Caco-2 (cell line): Measurements from ENCODE around the gene ADARB2. TPM values are rescaled to one million over a fixed set of nuclear protein-coding genes. Genes with fewer than 3 reads are reported as not detected.

Experiments
- BruUV-seq: library from RNA; stranded (reverse); fragments of 400-500 nt; replicated peaks from 2 replicates; lab custom pipeline; 2021; lab: Mats Ljungman, UMichigan
- CTCF ChIA-PET: fragments of 300-600 bp; sonication (Branson Sonifier 250); formaldehyde crosslinking; loops from one replicate; lab custom pipeline; 2022; ENCODE audit warnings: antibody characterized with exemption; lab: Charles Lee
- POLR2A ChIA-PET: fragments of 300-600 bp; sonication (Branson Sonifier 250); formaldehyde crosslinking; loops from one replicate; lab custom pipeline; 2022; ENCODE audit warnings: antibody characterized with exemption; lab: Charles Lee
- DNase-seq, 2 experiments: peaks; one replicate each; pipeline versions ENCODE4 v3.0.0 to v3.0.0-alpha.2; 2020 to 2022
- H3K27me3 ChIP-seq: replicated peaks from 2 replicates; pipeline ENCODE4 v1.6.0; 2011; ENCODE audit warnings: low read length; ENCODE audit not compliant: control insufficient read depth, insufficient read depth
- H3K36me3 ChIP-seq: 2 replicates; pipeline ENCODE4 v1.5.1; 2011; ENCODE audit warnings: low read length; ENCODE audit not compliant: control insufficient read depth, insufficient read depth
- H3K4me1 ChIP-seq: fragments of 250-450 bp; sonication (Bioruptor Pico); 2 replicates; pipeline ENCODE4 v1.5.1; 2020; ENCODE audit warnings: mild to moderate bottlenecking
- H3K4me3 ChIP-seq: 2 replicates; pipeline ENCODE4 v1.5.1; 2011; ENCODE audit warnings: low read depth, mild to moderate bottlenecking, control low read depth, low read length
- H3K9me3 ChIP-seq: fragments of 250-450 bp; sonication (Bioruptor Pico); 2 replicates; pipeline ENCODE4 v1.5.1; 2020; ENCODE audit warnings: mild to moderate bottlenecking, moderate library complexity
- H3K27ac Mint-ChIP-seq: one replicate; pipeline ENCODE4 v1.8.0; 2022; ENCODE audit warnings: mixed read lengths; ENCODE audit not compliant: unreplicated experiment
- H3K27me3 Mint-ChIP-seq: one replicate; pipeline ENCODE4 v1.8.0; 2022; ENCODE audit warnings: mixed read lengths; ENCODE audit not compliant: insufficient read depth, unreplicated experiment
- H3K36me3 Mint-ChIP-seq: one replicate; pipeline ENCODE4 v1.8.0; 2022; ENCODE audit warnings: mild to moderate bottlenecking, mixed read lengths; ENCODE audit not compliant: insufficient read depth, unreplicated experiment
- H3K4me1 Mint-ChIP-seq: one replicate; pipeline ENCODE4 v1.8.0; 2022; ENCODE audit warnings: low read depth, mixed read lengths; ENCODE audit not compliant: unreplicated experiment
- H3K4me3 Mint-ChIP-seq: one replicate; pipeline ENCODE4 v1.8.0; 2022; ENCODE audit warnings: mild to moderate bottlenecking, moderate library complexity, mixed read lengths; ENCODE audit not compliant: unreplicated experiment
- H3K9me3 Mint-ChIP-seq: one replicate; pipeline ENCODE4 v1.8.0; 2022; ENCODE audit warnings: mixed read lengths; ENCODE audit not compliant: unreplicated experiment
- intact Hi-C: fragments of 100-400 bp; cut with micrococcal nuclease; formaldehyde crosslinking; loops from one replicate; pipeline ENCODE4 v1.10.0; 2022; ENCODE audit not compliant: unreplicated experiment
- total RNA-seq: library from RNA; stranded (reverse); gene quantifications from 2 replicates; pipeline ENCODE4 v1.2.3, GENCODE V29; 2022
- TF ChIP-seq, protein P1 (sequence below), 2 experiments: fragments of 200-600 bp in 1 of 2; IDR thresholded peaks; 1 replicate in 1 of 2; 2 replicates in 1 of 2; pipeline versions ENCODE4 v1.5.1 to v1.8.0; 2011 to 2022; ENCODE audit warnings: antibody characterized with exemption in 1 of 2, control low read depth in 1 of 2, inconsistent platforms in 1 of 2, low read depth in 1 of 2, low read length in 1 of 2, mild to moderate bottlenecking in 1 of 2, moderate library complexity in 1 of 2; ENCODE audit not compliant: insufficient read depth in 1 of 2, severe bottlenecking in 1 of 2, unreplicated experiment in 1 of 2

ADARB2 gene
- total RNA-seq, 1 experiment from 2014 or later = 0.27 TPM

- H3K27me3 Mint-ChIP-seq = peaks cover 28% of the 10 kb centered on the region
- BruUV-seq = no TSS peak
- Histone ChIP-seq H3K36me3 (no peaks in the 10 kb centered on the region), H3K4me1 (no peaks in the 10 kb centered on the region), H3K9me3 (no peaks in the 10 kb centered on the region), H3K4me3 (no peak overlapping the region), H3K27me3 (no peaks in the 10 kb centered on the region)
- peak overlapping the region; percentile 37 for H3K4me3 Mint-ChIP-seq
- TF ChIP-seq, protein P1, sequence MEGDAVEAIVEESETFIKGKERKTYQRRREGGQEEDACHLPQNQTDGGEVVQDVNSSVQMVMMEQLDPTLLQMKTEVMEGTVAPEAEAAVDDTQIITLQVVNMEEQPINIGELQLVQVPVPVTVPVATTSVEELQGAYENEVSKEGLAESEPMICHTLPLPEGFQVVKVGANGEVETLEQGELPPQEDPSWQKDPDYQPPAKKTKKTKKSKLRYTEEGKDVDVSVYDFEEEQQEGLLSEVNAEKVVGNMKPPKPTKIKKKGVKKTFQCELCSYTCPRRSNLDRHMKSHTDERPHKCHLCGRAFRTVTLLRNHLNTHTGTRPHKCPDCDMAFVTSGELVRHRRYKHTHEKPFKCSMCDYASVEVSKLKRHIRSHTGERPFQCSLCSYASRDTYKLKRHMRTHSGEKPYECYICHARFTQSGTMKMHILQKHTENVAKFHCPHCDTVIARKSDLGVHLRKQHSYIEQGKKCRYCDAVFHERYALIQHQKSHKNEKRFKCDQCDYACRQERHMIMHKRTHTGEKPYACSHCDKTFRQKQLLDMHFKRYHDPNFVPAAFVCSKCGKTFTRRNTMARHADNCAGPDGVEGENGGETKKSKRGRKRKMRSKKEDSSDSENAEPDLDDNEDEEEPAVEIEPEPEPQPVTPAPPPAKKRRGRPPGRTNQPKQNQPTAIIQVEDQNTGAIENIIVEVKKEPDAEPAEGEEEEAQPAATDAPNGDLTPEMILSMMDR (IDR thresholded peaks at IDR 0.05; ENCODE audit: insufficient read depth in 1 of 2, low read depth in 1 of 2, low read length in 1 of 2, severe bottlenecking in 1 of 2, unreplicated experiment in 1 of 2) = peak; percentile 78 to 87
- CTCF ChIA-PET = interaction anchor here (1.0 to 1.1 kb wide), 2 partner anchors 16 to 364 kb away, joined by 3 read pairs; no protein-coding TSS in a partner anchor
- no peaks in the 10 kb centered on the region for H3K36me3 Mint-ChIP-seq
- no peaks in the 10 kb centered on the region for H3K9me3 Mint-ChIP-seq
- no peak overlapping the region for H3K27ac Mint-ChIP-seq
- H3K4me1 Mint-ChIP-seq = peaks cover 7% of the 10 kb centered on the region
- POLR2A ChIA-PET = no interaction called here
- intact Hi-C loops = no loop called here
- peak; percentile 63 to 71 for DNase-seq
Measured at GRCh38 chr10:1715821-1716220, 21.5 kb downstream of the ADARB2 start.

DNA sequence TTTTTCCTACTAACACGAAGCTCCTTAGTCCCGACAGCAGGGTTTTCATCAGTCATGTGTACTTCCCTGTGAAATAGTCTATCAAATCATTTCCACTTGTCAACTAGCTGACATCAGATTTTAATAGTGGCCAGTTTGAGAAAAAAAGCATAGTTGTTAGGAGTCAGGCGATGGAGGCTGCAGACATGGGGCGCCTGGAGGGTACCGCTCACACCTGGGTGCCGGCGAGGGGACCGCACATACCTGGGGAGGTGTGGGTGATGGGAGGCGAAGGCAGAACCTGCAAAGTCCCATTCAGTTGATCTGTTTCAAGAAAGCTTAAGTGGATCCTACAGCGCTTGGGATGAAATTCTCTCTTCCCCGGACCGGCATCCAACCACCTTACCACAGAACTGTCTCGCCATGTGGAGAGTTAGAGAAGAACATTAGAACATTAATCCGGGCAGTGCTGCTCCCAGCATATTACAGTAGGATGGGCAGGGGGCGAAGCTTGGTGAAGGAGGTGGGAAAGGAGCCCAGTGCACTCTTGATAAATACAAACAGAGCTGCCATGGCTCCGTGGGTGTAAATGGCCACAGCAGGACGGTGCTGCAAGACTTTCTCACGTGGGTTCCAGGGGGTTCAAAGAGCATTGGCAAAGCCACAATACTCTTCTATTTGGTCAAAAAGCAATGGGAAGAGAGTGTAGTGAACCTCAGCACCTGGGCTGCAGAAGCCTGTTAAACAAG is 24.2 kb downstream of the ADARB2 start:
- BruUV-seq = no TSS peak
- H3K27me3 ChIP-seq = no peaks in the 10 kb centered on the region
- intact Hi-C loops = no loop called here
- TF ChIP-seq, protein P1 (IDR thresholded peaks at IDR 0.05; ENCODE audit: insufficient read depth in 1 of 2, low read depth in 1 of 2, low read length in 1 of 2, severe bottlenecking in 1 of 2, unreplicated experiment in 1 of 2) = no peak
- Mint-ChIP-seq H3K27ac (no peak overlapping the region), H3K4me1 (peaks cover 7% of the 10 kb centered on the region), H3K27me3 (peaks cover 27% of the 10 kb centered on the region), H3K9me3 (no peaks in the 10 kb centered on the region), H3K36me3 (no peaks in the 10 kb centered on the region), H3K4me3 (no peak overlapping the region)
- DNase-seq = no peak
- POLR2A ChIA-PET = no interaction called here
- no peaks in the 10 kb centered on the region for H3K4me1 ChIP-seq
- H3K4me3 ChIP-seq = no peak overlapping the region
- CTCF ChIA-PET = no interaction called here
- no peaks in the 10 kb centered on the region for H3K9me3 ChIP-seq
- H3K36me3 ChIP-seq = no peaks in the 10 kb centered on the region

DNA sequence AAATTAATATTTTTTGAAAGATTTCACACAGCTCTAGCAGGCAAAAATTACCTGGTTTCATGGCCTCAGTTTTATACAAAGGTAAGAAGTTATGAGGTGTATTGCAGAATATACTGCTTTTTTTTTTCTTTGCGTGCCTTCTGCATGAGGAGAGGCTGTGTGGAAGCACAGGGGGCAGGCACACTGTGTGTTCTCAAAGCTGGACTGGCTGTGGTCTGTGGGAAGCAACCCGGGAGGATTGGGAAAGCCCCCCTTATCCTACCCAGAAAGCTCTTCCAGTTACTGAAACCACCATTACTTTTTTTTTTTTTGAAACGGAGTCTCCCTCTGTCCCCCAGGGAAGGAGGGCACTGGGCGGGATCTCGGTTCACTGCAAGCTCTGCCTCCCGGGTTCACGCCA is 25.0 kb downstream of the ADARB2 start:
- Histone ChIP-seq H3K4me1 (no peaks in the 10 kb centered on the region), H3K9me3 (no peaks in the 10 kb centered on the region), H3K27me3 (no peaks in the 10 kb centered on the region), H3K36me3 (no peaks in the 10 kb centered on the region), H3K4me3 (no peak overlapping the region)
- TF ChIP-seq, protein P1 (IDR thresholded peaks at IDR 0.05; ENCODE audit: insufficient read depth in 1 of 2, low read depth in 1 of 2, low read length in 1 of 2, severe bottlenecking in 1 of 2, unreplicated experiment in 1 of 2) = no peak
- no peaks in the 10 kb centered on the region for H3K36me3 Mint-ChIP-seq
- H3K4me3 Mint-ChIP-seq = no peak overlapping the region
- intact Hi-C loops = no loop called here
- no peak for DNase-seq
- CTCF ChIA-PET = no interaction called here
- H3K9me3 Mint-ChIP-seq = no peaks in the 10 kb centered on the region
- POLR2A ChIA-PET = no interaction called here
- BruUV-seq = no TSS peak
- peaks cover 24% of the 10 kb centered on the region for H3K27me3 Mint-ChIP-seq
- H3K27ac Mint-ChIP-seq = no peak overlapping the region
- H3K4me1 Mint-ChIP-seq = peaks cover 7% of the 10 kb centered on the region
